ENCODE data around the gene NDUFS8. TPM values are rescaled to one million over a fixed set of nuclear protein-coding genes. Genes with fewer than 3 reads are reported as not detected.

NDUFS8 gene
- total and polyA plus RNA-seq, 2 of the 13 experiments (the other 11 are each of a cell fraction or from before 2014, with no cell fraction given): 96.7 to 158 TPM

GRCh38 chr11:68021167-68021787 is 9.2 kb upstream of the NDUFS8 start (continued):
- TF ChIP-seq NR1H2 (CRISPR knock-in tag; IDR thresholded peaks at IDR 0.05; ENCODE audit: borderline replicate concordance, low read depth) (no peak), MTA1 (CRISPR knock-in tag; IDR thresholded peaks at IDR 0.05; ENCODE audit: borderline replicate concordance) (0 out of 2 replicates have a peak, but pooled peaks have one; percentile 18), SPEN (CRISPR knock-in tag; IDR thresholded peaks at IDR 0.05; ENCODE audit: low read depth) (no peak), SSRP1 (CRISPR knock-in tag; IDR thresholded peaks at IDR 0.05) (0 out of 2 replicates have a peak, but pooled peaks have one; percentile 22), MYC (CRISPR knock-in tag; IDR thresholded peaks at IDR 0.05; ENCODE audit: borderline replicate concordance) (0 out of 2 replicates have a peak, but pooled peaks have one; percentile 5), RAD21 (CRISPR knock-in tag; IDR thresholded peaks at IDR 0.05) (peak; percentile 77), YEATS4 (CRISPR knock-in tag; IDR thresholded peaks at IDR 0.05; ENCODE audit: borderline replicate concordance) (0 out of 2 replicates have a peak, but pooled peaks have one; percentile 12), ZNF768 (CRISPR knock-in tag; IDR thresholded peaks at IDR 0.05) (peak; percentile 81), LCORL (IDR thresholded peaks at IDR 0.05) (no peak), LCORL (CRISPR knock-in tag; IDR thresholded peaks at IDR 0.05) (0 out of 2 replicates have a peak, but pooled peaks have one; percentile 22), ZNF33A (CRISPR knock-in tag; IDR thresholded peaks at IDR 0.05; ENCODE audit: borderline replicate concordance) (no peak)
- TF ChIP-seq, protein P1, sequence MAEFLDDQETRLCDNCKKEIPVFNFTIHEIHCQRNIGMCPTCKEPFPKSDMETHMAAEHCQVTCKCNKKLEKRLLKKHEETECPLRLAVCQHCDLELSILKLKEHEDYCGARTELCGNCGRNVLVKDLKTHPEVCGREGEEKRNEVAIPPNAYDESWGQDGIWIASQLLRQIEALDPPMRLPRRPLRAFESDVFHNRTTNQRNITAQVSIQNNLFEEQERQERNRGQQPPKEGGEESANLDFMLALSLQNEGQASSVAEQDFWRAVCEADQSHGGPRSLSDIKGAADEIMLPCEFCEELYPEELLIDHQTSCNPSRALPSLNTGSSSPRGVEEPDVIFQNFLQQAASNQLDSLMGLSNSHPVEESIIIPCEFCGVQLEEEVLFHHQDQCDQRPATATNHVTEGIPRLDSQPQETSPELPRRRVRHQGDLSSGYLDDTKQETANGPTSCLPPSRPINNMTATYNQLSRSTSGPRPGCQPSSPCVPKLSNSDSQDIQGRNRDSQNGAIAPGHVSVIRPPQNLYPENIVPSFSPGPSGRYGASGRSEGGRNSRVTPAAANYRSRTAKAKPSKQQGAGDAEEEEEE (CRISPR knock-in tag; IDR thresholded peaks at IDR 0.05; ENCODE audit: borderline replicate concordance): no peak
- TF ChIP-seq, protein P2, sequence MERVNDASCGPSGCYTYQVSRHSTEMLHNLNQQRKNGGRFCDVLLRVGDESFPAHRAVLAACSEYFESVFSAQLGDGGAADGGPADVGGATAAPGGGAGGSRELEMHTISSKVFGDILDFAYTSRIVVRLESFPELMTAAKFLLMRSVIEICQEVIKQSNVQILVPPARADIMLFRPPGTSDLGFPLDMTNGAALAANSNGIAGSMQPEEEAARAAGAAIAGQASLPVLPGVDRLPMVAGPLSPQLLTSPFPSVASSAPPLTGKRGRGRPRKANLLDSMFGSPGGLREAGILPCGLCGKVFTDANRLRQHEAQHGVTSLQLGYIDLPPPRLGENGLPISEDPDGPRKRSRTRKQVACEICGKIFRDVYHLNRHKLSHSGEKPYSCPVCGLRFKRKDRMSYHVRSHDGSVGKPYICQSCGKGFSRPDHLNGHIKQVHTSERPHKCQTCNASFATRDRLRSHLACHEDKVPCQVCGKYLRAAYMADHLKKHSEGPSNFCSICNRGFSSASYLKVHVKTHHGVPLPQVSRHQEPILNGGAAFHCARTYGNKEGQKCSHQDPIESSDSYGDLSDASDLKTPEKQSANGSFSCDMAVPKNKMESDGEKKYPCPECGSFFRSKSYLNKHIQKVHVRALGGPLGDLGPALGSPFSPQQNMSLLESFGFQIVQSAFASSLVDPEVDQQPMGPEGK (CRISPR knock-in tag; IDR thresholded peaks at IDR 0.05): peak; percentile 62
- TF ChIP-seq, protein P3, sequence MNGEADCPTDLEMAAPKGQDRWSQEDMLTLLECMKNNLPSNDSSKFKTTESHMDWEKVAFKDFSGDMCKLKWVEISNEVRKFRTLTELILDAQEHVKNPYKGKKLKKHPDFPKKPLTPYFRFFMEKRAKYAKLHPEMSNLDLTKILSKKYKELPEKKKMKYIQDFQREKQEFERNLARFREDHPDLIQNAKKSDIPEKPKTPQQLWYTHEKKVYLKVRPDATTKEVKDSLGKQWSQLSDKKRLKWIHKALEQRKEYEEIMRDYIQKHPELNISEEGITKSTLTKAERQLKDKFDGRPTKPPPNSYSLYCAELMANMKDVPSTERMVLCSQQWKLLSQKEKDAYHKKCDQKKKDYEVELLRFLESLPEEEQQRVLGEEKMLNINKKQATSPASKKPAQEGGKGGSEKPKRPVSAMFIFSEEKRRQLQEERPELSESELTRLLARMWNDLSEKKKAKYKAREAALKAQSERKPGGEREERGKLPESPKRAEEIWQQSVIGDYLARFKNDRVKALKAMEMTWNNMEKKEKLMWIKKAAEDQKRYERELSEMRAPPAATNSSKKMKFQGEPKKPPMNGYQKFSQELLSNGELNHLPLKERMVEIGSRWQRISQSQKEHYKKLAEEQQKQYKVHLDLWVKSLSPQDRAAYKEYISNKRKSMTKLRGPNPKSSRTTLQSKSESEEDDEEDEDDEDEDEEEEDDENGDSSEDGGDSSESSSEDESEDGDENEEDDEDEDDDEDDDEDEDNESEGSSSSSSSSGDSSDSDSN (CRISPR knock-in tag; IDR thresholded peaks at IDR 0.05): no peak
- TF ChIP-seq, protein P4, sequence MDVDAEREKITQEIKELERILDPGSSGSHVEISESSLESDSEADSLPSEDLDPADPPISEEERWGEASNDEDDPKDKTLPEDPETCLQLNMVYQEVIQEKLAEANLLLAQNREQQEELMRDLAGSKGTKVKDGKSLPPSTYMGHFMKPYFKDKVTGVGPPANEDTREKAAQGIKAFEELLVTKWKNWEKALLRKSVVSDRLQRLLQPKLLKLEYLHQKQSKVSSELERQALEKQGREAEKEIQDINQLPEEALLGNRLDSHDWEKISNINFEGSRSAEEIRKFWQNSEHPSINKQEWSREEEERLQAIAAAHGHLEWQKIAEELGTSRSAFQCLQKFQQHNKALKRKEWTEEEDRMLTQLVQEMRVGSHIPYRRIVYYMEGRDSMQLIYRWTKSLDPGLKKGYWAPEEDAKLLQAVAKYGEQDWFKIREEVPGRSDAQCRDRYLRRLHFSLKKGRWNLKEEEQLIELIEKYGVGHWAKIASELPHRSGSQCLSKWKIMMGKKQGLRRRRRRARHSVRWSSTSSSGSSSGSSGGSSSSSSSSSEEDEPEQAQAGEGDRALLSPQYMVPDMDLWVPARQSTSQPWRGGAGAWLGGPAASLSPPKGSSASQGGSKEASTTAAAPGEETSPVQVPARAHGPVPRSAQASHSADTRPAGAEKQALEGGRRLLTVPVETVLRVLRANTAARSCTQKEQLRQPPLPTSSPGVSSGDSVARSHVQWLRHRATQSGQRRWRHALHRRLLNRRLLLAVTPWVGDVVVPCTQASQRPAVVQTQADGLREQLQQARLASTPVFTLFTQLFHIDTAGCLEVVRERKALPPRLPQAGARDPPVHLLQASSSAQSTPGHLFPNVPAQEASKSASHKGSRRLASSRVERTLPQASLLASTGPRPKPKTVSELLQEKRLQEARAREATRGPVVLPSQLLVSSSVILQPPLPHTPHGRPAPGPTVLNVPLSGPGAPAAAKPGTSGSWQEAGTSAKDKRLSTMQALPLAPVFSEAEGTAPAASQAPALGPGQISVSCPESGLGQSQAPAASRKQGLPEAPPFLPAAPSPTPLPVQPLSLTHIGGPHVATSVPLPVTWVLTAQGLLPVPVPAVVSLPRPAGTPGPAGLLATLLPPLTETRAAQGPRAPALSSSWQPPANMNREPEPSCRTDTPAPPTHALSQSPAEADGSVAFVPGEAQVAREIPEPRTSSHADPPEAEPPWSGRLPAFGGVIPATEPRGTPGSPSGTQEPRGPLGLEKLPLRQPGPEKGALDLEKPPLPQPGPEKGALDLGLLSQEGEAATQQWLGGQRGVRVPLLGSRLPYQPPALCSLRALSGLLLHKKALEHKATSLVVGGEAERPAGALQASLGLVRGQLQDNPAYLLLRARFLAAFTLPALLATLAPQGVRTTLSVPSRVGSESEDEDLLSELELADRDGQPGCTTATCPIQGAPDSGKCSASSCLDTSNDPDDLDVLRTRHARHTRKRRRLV (CRISPR knock-in tag; IDR thresholded peaks at IDR 0.05): 0 out of 2 replicates have a peak, but pooled peaks have one; percentile 39
- TF ChIP-seq, protein P5, sequence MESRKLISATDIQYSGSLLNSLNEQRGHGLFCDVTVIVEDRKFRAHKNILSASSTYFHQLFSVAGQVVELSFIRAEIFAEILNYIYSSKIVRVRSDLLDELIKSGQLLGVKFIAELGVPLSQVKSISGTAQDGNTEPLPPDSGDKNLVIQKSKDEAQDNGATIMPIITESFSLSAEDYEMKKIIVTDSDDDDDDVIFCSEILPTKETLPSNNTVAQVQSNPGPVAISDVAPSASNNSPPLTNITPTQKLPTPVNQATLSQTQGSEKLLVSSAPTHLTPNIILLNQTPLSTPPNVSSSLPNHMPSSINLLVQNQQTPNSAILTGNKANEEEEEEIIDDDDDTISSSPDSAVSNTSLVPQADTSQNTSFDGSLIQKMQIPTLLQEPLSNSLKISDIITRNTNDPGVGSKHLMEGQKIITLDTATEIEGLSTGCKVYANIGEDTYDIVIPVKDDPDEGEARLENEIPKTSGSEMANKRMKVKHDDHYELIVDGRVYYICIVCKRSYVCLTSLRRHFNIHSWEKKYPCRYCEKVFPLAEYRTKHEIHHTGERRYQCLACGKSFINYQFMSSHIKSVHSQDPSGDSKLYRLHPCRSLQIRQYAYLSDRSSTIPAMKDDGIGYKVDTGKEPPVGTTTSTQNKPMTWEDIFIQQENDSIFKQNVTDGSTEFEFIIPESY (CRISPR knock-in tag; IDR thresholded peaks at IDR 0.05): peak; percentile 80
